Measurements from ENCODE around the gene ZNF606.

Gene ZNF606

DNA sequence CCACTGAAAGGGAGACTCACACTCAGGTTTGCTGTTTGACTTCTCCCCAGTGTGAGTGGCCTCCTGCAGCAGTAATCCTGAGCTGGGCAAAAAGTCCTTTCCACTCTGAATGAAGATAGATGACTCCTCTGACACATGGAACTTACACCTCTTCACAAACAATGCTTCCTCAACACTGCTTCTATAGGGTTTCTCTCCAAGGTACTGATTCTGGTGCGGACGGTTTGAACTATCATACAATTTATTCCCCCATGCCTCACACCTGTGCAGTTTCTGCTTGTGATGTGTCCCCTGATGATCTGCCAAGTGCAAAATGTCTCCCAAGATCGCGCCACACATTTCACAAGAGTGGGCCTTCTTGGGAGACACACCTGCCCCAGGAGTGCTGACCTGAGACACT is 75.0 kb downstream of the ZNF606 start:
- no peak for TF ChIP-seq POLR2A (IDR thresholded peaks at IDR 0.05; ENCODE audit: low read depth, low read length)
- DNase-seq (ENCODE audit: insufficient read length, low spot score) (no peak), FAIRE-seq (no peak)
